GM03348 (cell line): Measurements from ENCODE around the gene ULK1.

Experiments used
- DNase-seq: peaks from one replicate; pipeline ENCODE4 v3.0.0; 2012; ENCODE audit warnings: low spot score

The ULK1 gene

GRCh38 chr12:131908092-131909080, 14.0 kb downstream of the ULK1 start:
- DNase-seq: no peak

- no peak for DNase-seq
Measured at GRCh38 chr12:131909081-131909751, 14.8 kb downstream of the ULK1 start.

GRCh38 chr12:131909752-131910219, 15.4 kb downstream of the ULK1 start:
- DNase-seq: no peak

GRCh38 chr12:131910302-131911027, 16.0 kb downstream of the ULK1 start:
- DNase-seq: no peak

GRCh38 chr12:131911028-131911650, 16.7 kb downstream of the ULK1 start:
- no peak for DNase-seq

- DNase-seq: no peak
Measured at GRCh38 chr12:131911851-131912477, 17.5 kb downstream of the ULK1 start.

- peak; percentile 91 for DNase-seq
Measured at GRCh38 chr12:131912518-131913274, 18.3 kb downstream of the ULK1 start.

- no peak for DNase-seq
Measured at GRCh38 chr12:131913666-131914065, 19.2 kb downstream of the ULK1 start.

- DNase-seq: no peak
Measured at GRCh38 chr12:131914179-131914702, 19.8 kb downstream of the ULK1 start.

GRCh38 chr12:131915000-131915689, 20.7 kb downstream of the ULK1 start:
- no peak for DNase-seq

GRCh38 chr12:131915823-131916222, 21.4 kb downstream of the ULK1 start:
- no peak for DNase-seq

GRCh38 chr12:131916306-131917138, 22.1 kb downstream of the ULK1 start:
- no peak for DNase-seq

GRCh38 chr12:131917139-131917710, 22.8 kb downstream of the ULK1 start:
- no peak for DNase-seq

- no peak for DNase-seq
Measured at GRCh38 chr12:131917711-131918306, 23.4 kb downstream of the ULK1 start.

- no peak for DNase-seq
Measured at GRCh38 chr12:131918311-131919050, 24.1 kb downstream of the ULK1 start.

- DNase-seq: no peak
Measured at GRCh38 chr12:131919051-131919347, 24.6 kb downstream of the ULK1 start.

GRCh38 chr12:131919366-131920156, 25.1 kb downstream of the ULK1 start:
- no peak for DNase-seq
